ENCODE data around the gene TRPM4.
A peak's percentile ranks its signal among the peaks of the same experiment; 100 is the strongest.

Gene TRPM4

GRCh38 chr19:49152119-49152550, 5.5 kb upstream of the TRPM4 start:
- DNase-seq: no peak
- Mint-ChIP-seq H3K27me3 (ENCODE audit: low read depth, poor library complexity) (peaks cover 28% of the 10 kb centered on the region), H3K4me1 (peaks cover 74% of the 10 kb centered on the region), H3K36me3 (ENCODE audit: low read depth) (peaks cover 12% of the 10 kb centered on the region), H3K4me3 (peak overlapping the region; percentile 80), H3K27ac (no peak overlapping the region), H3K9me3 (peaks cover 20% of the 10 kb centered on the region)
- no peak for TF ChIP-seq CTCF (IDR thresholded peaks at IDR 0.05)

DNA sequence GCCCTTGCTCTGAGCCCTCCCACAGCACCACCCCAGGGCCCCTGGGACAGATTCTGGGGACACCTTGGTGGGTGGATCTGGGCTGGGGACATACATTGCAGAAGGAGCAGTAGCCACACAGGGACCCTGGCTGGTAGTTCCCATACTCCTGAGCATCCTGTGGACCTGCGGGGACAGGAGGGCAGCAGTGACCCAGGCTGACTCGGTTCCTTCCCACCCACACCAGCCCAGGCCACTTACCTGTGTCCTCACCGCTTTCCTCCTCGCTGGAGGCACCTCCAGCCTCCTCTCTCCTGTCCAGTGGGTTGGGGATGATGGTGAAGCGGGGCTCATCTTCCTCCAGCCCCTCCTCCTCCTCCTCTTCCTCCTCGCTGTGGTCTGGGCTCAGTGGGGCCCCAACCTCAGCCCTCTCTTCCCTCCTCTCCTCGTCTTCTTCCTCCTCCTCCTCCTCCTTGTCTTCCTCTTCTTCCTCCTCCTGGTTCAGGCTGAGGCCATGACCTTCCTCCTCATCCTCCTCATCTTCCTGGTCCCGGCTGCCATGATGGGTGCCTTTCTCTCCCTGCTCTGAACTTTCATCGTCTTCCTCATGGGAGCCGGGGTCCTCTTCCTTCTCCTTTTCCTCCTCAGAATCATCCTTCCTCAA, 4.3 kb upstream of the TRPM4 start:
- H3K27me3 Mint-ChIP-seq (ENCODE audit: low read depth, poor library complexity): peaks cover 28% of the 10 kb centered on the region
- peak overlapping the region; percentile 69 for H3K4me3 Mint-ChIP-seq
- H3K4me1 Mint-ChIP-seq: peaks cover 71% of the 10 kb centered on the region
- TF ChIP-seq CTCF (IDR thresholded peaks at IDR 0.05): no peak
- H3K9me3 Mint-ChIP-seq: peaks cover 20% of the 10 kb centered on the region
- DNase-seq: no peak
- no peak overlapping the region for H3K27ac Mint-ChIP-seq
- H3K36me3 Mint-ChIP-seq (ENCODE audit: low read depth): peaks cover 12% of the 10 kb centered on the region

- Mint-ChIP-seq H3K27ac (no peak overlapping the region), H3K27me3 (ENCODE audit: low read depth, poor library complexity) (peaks cover 30% of the 10 kb centered on the region), H3K4me1 (peaks cover 65% of the 10 kb centered on the region), H3K36me3 (ENCODE audit: low read depth) (peaks cover 12% of the 10 kb centered on the region), H3K4me3 (peak overlapping the region; percentile 75), H3K9me3 (peaks cover 20% of the 10 kb centered on the region)
- DNase-seq: no peak
- no peak for TF ChIP-seq CTCF (IDR thresholded peaks at IDR 0.05)
These were observed 3.3 kb upstream of the TRPM4 start for GRCh38 chr19:49154279-49154678.

- H3K27ac Mint-ChIP-seq: peak within 1 kb of the TSS; percentile 97
- peaks cover 30% of the 10 kb centered on the region for H3K27me3 Mint-ChIP-seq (ENCODE audit: low read depth, poor library complexity)
These were observed 2.4 kb upstream of the TRPM4 start, which contains the start of gene HRC for GRCh38 chr19:49155005-49155819. Gene HRC (minus strand): TSS chr19:49155396. CDS start chr19:49155237, 159 bp downstream.

DNA sequence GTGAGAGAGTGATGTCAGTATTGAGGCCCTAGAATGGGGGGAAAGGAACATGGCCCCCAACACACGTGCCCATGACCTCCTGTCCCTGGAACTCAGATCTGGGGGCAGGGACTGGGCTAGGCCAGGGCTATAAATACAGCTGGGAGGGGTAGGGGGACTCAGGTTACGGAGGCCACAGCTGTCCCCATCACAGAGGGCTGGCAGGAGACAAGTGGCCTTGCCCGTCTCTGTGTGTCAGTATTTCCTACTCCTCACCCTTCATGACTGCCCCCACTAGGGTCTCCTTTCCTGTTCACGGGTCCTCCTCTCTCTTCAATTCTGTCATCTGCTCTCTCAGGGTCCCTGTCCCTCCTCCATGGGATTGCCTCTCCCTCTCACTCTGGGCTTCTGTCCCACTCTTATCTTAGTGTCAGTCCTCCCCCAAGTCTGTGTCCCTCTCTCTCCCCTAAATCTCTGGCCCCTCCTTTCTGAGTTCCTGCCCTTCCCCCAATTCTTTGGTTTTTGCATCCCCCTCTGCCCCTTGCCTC, 1.7 kb upstream of the TRPM4 start:
- peak; percentile 47 for DNase-seq
- TF ChIP-seq CTCF (IDR thresholded peaks at IDR 0.05): no peak

More at GRCh38 chr19:49155005-49155819, 2.4 kb upstream of the TRPM4 start, which contains the start of gene HRC:
- H3K36me3 Mint-ChIP-seq (ENCODE audit: low read depth): peaks cover 12% of the 10 kb centered on the region
- no peak for TF ChIP-seq CTCF (IDR thresholded peaks at IDR 0.05)
- H3K9me3 Mint-ChIP-seq: peaks cover 20% of the 10 kb centered on the region
- H3K4me3 Mint-ChIP-seq: peak within 1 kb of the TSS; percentile 75
- peaks cover 72% of the 10 kb centered on the region for H3K4me1 Mint-ChIP-seq
- DNase-seq: peak; percentile 56

More for the DNA sequence above, 1.7 kb upstream of the TRPM4 start:
- Mint-ChIP-seq H3K4me3 (peak overlapping the region; percentile 75), H3K27me3 (ENCODE audit: low read depth, poor library complexity) (peaks cover 30% of the 10 kb centered on the region), H3K9me3 (peaks cover 20% of the 10 kb centered on the region), H3K4me1 (peaks cover 79% of the 10 kb centered on the region), H3K36me3 (ENCODE audit: low read depth) (peaks cover 14% of the 10 kb centered on the region), H3K27ac (peak overlapping the region; percentile 97)
